GM12864 (cell line): ENCODE data around the gene PRR7.
A peak's percentile ranks its signal among the peaks of the same experiment; 100 is the strongest.

Experiments
- DNase-seq: peaks from one replicate; pipeline ENCODE4 v3.0.0-alpha.2; 2011; ENCODE audit warnings: low read depth
- H3K4me3 ChIP-seq: 2 replicates; pipeline ENCODE4 v1.5.1; 2011; ENCODE audit warnings: mild to moderate bottlenecking, low read depth, low read length, control low read depth
- TF ChIP-seq, protein P1 (sequence below): IDR thresholded peaks from 2 replicates; pipeline ENCODE4 v1.5.1; 2011; ENCODE audit warnings: low read depth, mild to moderate bottlenecking, moderate library complexity, low read length, control low read depth, inconsistent platforms; ENCODE audit errors: missing control alignments

The PRR7 gene

GRCh38 chr5:177445052-177445916, 1.3 kb upstream of the PRR7 start:
- no peak overlapping the region; the same call in 1 of the 2 replicates for H3K4me3 ChIP-seq
- TF ChIP-seq, protein P1, sequence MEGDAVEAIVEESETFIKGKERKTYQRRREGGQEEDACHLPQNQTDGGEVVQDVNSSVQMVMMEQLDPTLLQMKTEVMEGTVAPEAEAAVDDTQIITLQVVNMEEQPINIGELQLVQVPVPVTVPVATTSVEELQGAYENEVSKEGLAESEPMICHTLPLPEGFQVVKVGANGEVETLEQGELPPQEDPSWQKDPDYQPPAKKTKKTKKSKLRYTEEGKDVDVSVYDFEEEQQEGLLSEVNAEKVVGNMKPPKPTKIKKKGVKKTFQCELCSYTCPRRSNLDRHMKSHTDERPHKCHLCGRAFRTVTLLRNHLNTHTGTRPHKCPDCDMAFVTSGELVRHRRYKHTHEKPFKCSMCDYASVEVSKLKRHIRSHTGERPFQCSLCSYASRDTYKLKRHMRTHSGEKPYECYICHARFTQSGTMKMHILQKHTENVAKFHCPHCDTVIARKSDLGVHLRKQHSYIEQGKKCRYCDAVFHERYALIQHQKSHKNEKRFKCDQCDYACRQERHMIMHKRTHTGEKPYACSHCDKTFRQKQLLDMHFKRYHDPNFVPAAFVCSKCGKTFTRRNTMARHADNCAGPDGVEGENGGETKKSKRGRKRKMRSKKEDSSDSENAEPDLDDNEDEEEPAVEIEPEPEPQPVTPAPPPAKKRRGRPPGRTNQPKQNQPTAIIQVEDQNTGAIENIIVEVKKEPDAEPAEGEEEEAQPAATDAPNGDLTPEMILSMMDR: no peak
- DNase-seq: no peak

DNA sequence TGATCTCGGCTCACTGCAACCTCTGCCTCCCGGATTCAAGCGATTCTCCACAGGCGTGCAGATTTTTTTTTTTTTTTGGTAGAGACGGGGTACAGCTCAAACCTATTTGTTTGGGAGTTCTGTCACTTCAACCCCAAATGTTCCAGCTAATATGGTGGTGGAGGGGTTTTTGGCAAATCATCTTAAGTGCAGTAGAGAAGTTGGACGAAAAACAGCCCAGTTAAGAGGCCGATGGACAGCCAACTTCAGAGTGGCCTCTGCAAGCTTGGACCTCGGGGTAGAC, 756 bp upstream of the PRR7 start:
- TF ChIP-seq, protein P1: no peak
- no peak for DNase-seq
- H3K4me3 ChIP-seq: peak overlapping the region; percentile 67

GRCh38 chr5:177447066-177447610, 524 bp downstream of the PRR7 start:
- TF ChIP-seq, protein P1: no peak
- DNase-seq: no peak
- H3K4me3 ChIP-seq: peak overlapping the region; percentile 67

GRCh38 chr5:177447611-177448243, 1.1 kb downstream of the PRR7 start:
- DNase-seq: no peak
- TF ChIP-seq, protein P1: no peak
- H3K4me3 ChIP-seq: peak overlapping the region; percentile 38

DNA sequence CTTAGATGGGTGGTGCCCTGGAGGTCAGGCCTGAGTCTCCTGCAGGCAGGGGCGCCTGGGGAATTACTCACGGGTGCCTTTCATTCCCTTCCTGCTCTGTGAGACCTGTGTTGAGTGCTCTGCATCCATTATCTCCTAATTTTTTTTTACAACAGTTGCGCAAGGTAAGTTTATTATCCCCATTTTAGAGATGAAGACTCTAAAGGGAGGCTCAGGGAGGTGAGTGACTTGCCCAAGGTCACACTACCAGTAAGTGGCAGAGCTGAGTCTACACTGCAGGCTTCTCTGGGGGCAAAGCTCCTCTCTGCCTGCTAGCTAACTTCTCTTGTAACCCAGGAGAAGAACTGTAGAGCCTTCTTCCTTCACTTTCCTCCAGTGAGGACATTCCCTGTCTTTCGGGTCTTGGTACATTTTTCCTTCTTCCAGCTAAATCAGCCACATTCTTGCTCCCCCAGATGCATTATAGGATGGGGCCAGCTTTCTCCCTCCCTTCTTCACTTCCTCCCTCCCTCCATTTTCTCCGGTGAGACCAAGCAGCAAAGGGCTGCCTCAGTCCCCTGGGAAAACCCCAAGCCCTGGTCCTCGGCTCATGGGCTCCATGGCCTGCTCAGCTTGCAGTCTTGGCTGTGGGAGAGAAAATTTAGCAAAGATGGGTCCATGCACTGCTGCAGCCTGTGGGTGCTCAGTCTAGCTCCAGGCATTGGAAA, 1.8 kb downstream of the PRR7 start:
- TF ChIP-seq, protein P1: no peak
- H3K4me3 ChIP-seq: peak overlapping the region; percentile 38; the same call in 1 of the 2 replicates
- DNase-seq: no peak

DNA sequence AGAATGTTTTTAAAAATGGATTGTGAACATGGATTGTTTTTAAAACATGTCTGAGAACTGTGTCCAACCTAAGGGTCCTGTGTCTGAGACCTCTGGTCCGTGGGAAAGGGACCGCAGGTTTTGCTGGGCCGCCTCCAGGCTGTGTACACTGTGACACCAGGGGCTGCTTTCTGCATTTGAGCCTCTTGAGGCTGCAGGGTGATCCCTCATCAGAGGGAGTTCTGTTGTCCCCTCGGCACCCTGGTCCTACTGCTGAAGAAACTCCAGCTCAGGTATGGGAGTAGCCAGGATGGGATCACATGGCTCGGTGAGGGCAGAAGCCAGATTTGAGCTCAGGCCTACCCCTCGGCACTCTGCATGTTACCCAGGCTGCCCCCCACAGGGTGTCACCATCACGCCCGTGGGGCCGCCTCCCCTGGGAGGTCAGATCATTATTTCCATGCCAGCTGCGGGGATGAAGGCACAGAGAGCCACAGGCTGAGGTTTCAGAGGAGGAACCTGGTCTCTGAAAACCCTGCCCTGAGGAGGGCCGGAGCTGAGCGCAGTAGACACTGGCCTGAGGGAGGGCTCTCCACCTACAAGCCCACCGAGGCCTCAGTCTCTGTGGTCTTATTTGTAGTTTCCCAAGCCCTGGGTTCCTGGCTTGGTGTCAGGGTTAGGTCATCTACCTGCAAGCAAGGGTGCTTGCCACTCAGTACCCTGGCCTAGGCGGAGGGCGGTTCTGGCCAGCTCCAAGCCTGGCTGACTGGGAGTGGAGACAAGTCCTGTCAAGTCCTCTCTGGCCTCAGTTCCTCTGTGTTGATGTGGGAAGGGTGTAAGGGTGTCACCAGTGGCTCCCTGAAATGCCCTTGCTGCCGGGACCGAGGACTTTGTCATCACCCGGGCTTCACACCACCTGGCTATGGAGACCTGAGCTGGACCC, 2.8 kb downstream of the PRR7 start:
- TF ChIP-seq, protein P1: no peak
- no peak overlapping the region for H3K4me3 ChIP-seq
- DNase-seq: no peak
